Skin epidermis (tissue), 12 donors: ENCODE measurements around the gene MARK3.

Experiments
- H3K27ac ChIP-seq, 21 experiments: fragments of 200-600 bp; sonication (generic) in 11 of 21; one replicate each; pipeline ENCODE4 v1.5.0; 2020; ENCODE audit warnings: mild to moderate bottlenecking in 3 of 21, inconsistent platforms in 2 of 21, moderate library complexity in 2 of 21
- H3K4me3 ChIP-seq, 7 experiments: fragments of 200-600 bp; sonication (generic) in 2 of 7; one replicate each; pipeline ENCODE4 v1.5.0; 2020; ENCODE audit warnings: inconsistent platforms in 2 of 7, mild to moderate bottlenecking in 2 of 7, moderate library complexity in 1 of 7

The MARK3 gene

DNA sequence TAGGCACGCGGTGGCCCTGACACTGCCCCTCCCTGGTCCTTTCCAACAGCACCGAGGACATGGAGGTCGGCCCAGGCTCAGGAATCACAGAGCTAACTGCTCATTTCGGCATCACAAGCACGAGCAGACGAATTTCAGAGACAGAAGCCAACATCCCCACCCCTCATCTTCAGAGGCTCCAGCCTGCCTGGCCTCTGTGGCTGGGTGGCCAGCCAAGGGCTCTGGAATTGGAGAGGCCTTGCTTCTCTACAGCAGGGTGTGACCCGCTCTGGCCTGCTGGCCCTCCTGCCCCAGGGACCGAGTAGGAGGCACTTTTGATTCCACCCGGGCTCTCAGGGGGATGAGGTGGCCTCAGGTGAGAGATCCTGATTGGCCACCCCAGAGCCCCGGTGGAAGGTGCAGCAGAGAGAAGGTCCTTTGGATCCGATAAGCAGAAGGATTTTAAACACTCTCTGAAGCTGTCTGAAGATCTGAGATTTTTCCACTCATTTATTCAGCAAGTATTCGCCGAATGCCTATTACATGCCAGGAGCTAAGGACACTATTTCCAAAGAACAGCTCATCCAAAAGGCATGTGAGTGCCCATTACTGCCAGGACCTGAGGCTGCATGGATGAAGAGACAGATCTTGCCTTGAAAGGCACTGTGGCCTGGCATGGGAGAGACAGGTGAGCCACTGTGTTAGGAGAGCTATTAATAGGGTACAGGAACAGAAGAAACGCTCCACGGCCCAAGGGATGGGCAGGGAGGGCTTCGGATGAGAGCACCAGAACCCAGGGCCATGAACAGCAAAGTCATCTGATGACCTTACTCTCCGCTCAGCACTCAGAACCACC lies 167.0 kb downstream of the MARK3 start:
- H3K4me3 ChIP-seq = no peak overlapping the region
- peak overlapping the region in 12 of 21 experiments; percentile 21 to 76 (median 66) for H3K27ac ChIP-seq

GRCh38 chr14:103552846-103553210 lies 167.6 kb downstream of the MARK3 start:
- Histone ChIP-seq H3K4me3 (no peak overlapping the region), H3K27ac (peak overlapping the region in 7 of 21 experiments; percentile 47 to 76 (median 68))
